Body of pancreas (tissue), 4 donors: ENCODE data around the gene VARS1. TPM values are rescaled to one million over a fixed set of nuclear protein-coding genes. Genes with fewer than 3 reads are reported as not detected.

ENCODE experiments used
- ATAC-seq: fragments of 150-250 bp; one replicate; pipeline ENCODE4 v1.9.1; 2016
- DNase-seq, 4 donors: peaks; one replicate each; pipeline ENCODE4 v3.0.0-alpha.2; 2019
- H3K27ac ChIP-seq, 4 donors: fragments of 200-600 bp; sonication (generic); 1 replicate in 3 of 4; 2 replicates in 1 of 4; pipeline versions ENCODE4 v1.5.1 to v1.6.1; 2016 to 2019; ENCODE audit warnings: mild to moderate bottlenecking in 1 of 4, mixed read lengths in 1 of 4, moderate library complexity in 1 of 4
- H3K27me3 ChIP-seq, 2 donors: fragments of 200-600 bp; sonication (generic); one replicate each; pipeline ENCODE4 v1.6.0; 2016; ENCODE audit warnings: mild to moderate bottlenecking in 1 of 2
- H3K36me3 ChIP-seq, 2 donors: fragments of 200-600 bp; sonication (generic); replicated peaks in 1 of 2; 2 replicates each; pipeline ENCODE4 v1.5.1; 2016; ENCODE audit warnings: low read depth in 2 of 2; ENCODE audit not compliant: insufficient read depth in 1 of 2
- H3K4me1 ChIP-seq: fragments of 200-600 bp; sonication (generic); one replicate; pipeline ENCODE4 v1.6.0; 2016
- H3K4me3 ChIP-seq, 2 donors: fragments of 200-600 bp; sonication (generic); 1 replicate in 1 of 2; 2 replicates in 1 of 2; pipeline ENCODE4 v1.5.1; 2016 to 2019
- H3K9me3 ChIP-seq, 3 donors: fragments of 200-600 bp; sonication (generic); 1 replicate in 2 of 3; 2 replicates in 1 of 3; pipeline ENCODE4 v1.5.1; 2016
- POLR2A ChIP-seq, 3 donors: fragments of 450-650 bp; IDR thresholded peaks; one replicate each; pipeline ENCODE4 v1.6.1; 2016; ENCODE audit warnings: antibody characterized with exemption in 3 of 3, mild to moderate bottlenecking in 2 of 3
- WGBS, 2 donors: methylation state at CpG; one replicate each; pipeline ENCODE4 v1.1.5; 2017; 5-methylcytosine and 5-hydroxymethylcytosine counted together
- intact Hi-C: fragments of 100-400 bp; cut with DNase I; formaldehyde crosslinking; loops from one replicate; pipeline ENCODE4 v1.15.1; 2023
- small RNA-seq: library from RNA; depleted of rRNA; stranded (forward); fragments of <200 nt; gene quantifications from one replicate; pipeline ENCODE3, GENCODE V24; 2016
- total RNA-seq, 2 donors: library from RNA; depleted of rRNA; stranded (reverse); fragments of >200 nt; gene quantifications; one replicate each; pipeline ENCODE4 v1.1.0, GENCODE V29; 2016
- TF ChIP-seq, protein P1 (sequence below), 7 experiments: fragments of 450-650 bp in 4 of 7; fragments of 200-600 bp in 3 of 7; sonication (generic) in 3 of 7; IDR thresholded peaks; one replicate each; pipeline ENCODE4 v1.5.1; 2016 to 2019; ENCODE audit warnings: antibody characterized with exemption in 7 of 7

The VARS1 gene
- total RNA-seq, 2 donors from 2014 or later, result 39.2 to 67.6 TPM

GRCh38 chr6:31749301-31750036 lies 46.1 kb downstream of the VARS1 start:
- Histone ChIP-seq H3K27ac (no peak overlapping the region), H3K9me3 (no peaks in the 10 kb centered on the region), H3K36me3 (no peaks in the 10 kb centered on the region), H3K27me3 (no peaks in the 10 kb centered on the region), H3K4me1 (no peaks in the 10 kb centered on the region), H3K4me3 (no peak overlapping the region)
- 72 to 74% methylated on average over 6 to 8 of the region's 8 CpGs for WGBS, 2 donors
- intact Hi-C loops, result no loop called here
- ATAC-seq (no peak), DNase-seq (no peak)
- TF ChIP-seq, protein P1, sequence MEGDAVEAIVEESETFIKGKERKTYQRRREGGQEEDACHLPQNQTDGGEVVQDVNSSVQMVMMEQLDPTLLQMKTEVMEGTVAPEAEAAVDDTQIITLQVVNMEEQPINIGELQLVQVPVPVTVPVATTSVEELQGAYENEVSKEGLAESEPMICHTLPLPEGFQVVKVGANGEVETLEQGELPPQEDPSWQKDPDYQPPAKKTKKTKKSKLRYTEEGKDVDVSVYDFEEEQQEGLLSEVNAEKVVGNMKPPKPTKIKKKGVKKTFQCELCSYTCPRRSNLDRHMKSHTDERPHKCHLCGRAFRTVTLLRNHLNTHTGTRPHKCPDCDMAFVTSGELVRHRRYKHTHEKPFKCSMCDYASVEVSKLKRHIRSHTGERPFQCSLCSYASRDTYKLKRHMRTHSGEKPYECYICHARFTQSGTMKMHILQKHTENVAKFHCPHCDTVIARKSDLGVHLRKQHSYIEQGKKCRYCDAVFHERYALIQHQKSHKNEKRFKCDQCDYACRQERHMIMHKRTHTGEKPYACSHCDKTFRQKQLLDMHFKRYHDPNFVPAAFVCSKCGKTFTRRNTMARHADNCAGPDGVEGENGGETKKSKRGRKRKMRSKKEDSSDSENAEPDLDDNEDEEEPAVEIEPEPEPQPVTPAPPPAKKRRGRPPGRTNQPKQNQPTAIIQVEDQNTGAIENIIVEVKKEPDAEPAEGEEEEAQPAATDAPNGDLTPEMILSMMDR (IDR thresholded peaks at IDR 0.05), result no peak
- no peak for TF ChIP-seq POLR2A (IDR thresholded peaks at IDR 0.05)

Small RNA genes lying within 50 kb of the gene (small RNA-seq; reads per million reads assigned to genes)
- gene MSH5-SAPCD1 (not detected), gene RF00019 (not detected), gene RNU6-850P (not detected), gene SAPCD1 (not detected), gene SNORD48 (529 reads per million, percentile 98 among the genes with 10 or more reads in this experiment), gene SNORD52 (not detected)

Other genes with a start within 250 kb of the VARS1 start
- gene ATP6V1G2, start 249.1 kb downstream of the VARS1 start, total RNA-seq, result 1 to 10 TPM in 1 of 2 donors, not detected in 1; 1.0 TPM
- gene NFKBIL1, start 248.1 kb downstream of the VARS1 start, total RNA-seq, result 10 to 100 TPM in 1 of 2 donors, 1 to 10 TPM in 1; 5.6 to 27.0 TPM
- not detected for gene LTA, start 223.5 kb downstream of the VARS1 start, total RNA-seq
- gene TNF, start 220.2 kb downstream of the VARS1 start, total RNA-seq, result 1 to 10 TPM in 1 of 2 donors, under 1 TPM in 1; 0.66 to 1.3 TPM
- gene LTB, start 213.3 kb downstream of the VARS1 start, total RNA-seq, result under 1 TPM in 1 of 2 donors, not detected in 1; 0.78 TPM
- 1 to 10 TPM; 2.9 to 6.9 TPM for gene LST1, start 209.5 kb downstream of the VARS1 start, total RNA-seq
- not detected for gene NCR3, start 202.7 kb downstream of the VARS1 start, total RNA-seq
- 1 to 10 TPM; 2.3 to 7.3 TPM for gene AIF1, start 180.5 kb downstream of the VARS1 start, total RNA-seq
- 10 to 100 TPM; 48.8 to 57.4 TPM for gene PRRC2A, start 175.0 kb downstream of the VARS1 start, total RNA-seq
- gene BAG6, start 143.1 kb downstream of the VARS1 start, total RNA-seq, result 100 to 1,000 TPM; 101 to 128 TPM
- gene APOM, start 139.9 kb downstream of the VARS1 start, total RNA-seq, result 1 to 10 TPM in 1 of 2 donors, not detected in 1; 1.6 TPM
- 10 to 100 TPM; 15.8 to 22.1 TPM for gene C6orf47, start 135.0 kb downstream of the VARS1 start, total RNA-seq
- gene GPANK1, start 130.8 kb downstream of the VARS1 start, total RNA-seq, result 10 to 100 TPM in 1 of 2 donors, 1 to 10 TPM in 1; 8.9 to 10.9 TPM
- 100 to 1,000 TPM in 1 of 2 donors, 10 to 100 TPM in 1; 98.2 to 100 TPM for gene CSNK2B, start 129.7 kb downstream of the VARS1 start, total RNA-seq
- 1 to 10 TPM; 6.9 to 8.3 TPM for gene LY6G5B, start 125.8 kb downstream of the VARS1 start, total RNA-seq
- gene LY6G5C, start 114.7 kb downstream of the VARS1 start, total RNA-seq, result 1 to 10 TPM in 1 of 2 donors, not detected in 1; 4.4 TPM
- 10 to 100 TPM; 24.7 to 38.1 TPM for gene ABHD16A, start 92.4 kb downstream of the VARS1 start, total RNA-seq
- gene LY6G6F, start 88.9 kb downstream of the VARS1 start, total RNA-seq, result not detected
- not detected for gene LY6G6D, start 80.4 kb downstream of the VARS1 start, total RNA-seq
- gene LY6G6C, start 74.0 kb downstream of the VARS1 start, total RNA-seq, result not detected
- not detected for gene MPIG6B, start 72.4 kb downstream of the VARS1 start, total RNA-seq
- gene DDAH2, start 66.5 kb downstream of the VARS1 start, total RNA-seq, result 10 to 100 TPM; 23.6 to 40.5 TPM
- 10 to 100 TPM; 68.9 to 92.9 TPM for gene CLIC1, start 59.2 kb downstream of the VARS1 start, total RNA-seq
- 10 to 100 TPM in 1 of 2 donors, 1 to 10 TPM in 1; 6.7 to 12.9 TPM for gene MSH5, start 55.7 kb downstream of the VARS1 start, total RNA-seq
- 1 to 10 TPM; 2.0 to 2.6 TPM for gene SAPCD1, start 33.1 kb downstream of the VARS1 start, total RNA-seq
- gene VWA7, start 18.4 kb downstream of the VARS1 start, total RNA-seq, result 1 to 10 TPM; 4.2 to 6.3 TPM
- 10 to 100 TPM; 21.0 to 22.4 TPM for gene LSM2, start 11.2 kb upstream of the VARS1 start, total RNA-seq
- gene HSPA1L, start 19.5 kb upstream of the VARS1 start, total RNA-seq, result 1 to 10 TPM in 1 of 2 donors, under 1 TPM in 1; 0.33 to 1.0 TPM
- 10 to 100 TPM; 70.9 to 92.1 TPM for gene HSPA1A, start 19.8 kb upstream of the VARS1 start, total RNA-seq
- gene HSPA1B, start 32.0 kb upstream of the VARS1 start, total RNA-seq, result 100 to 1,000 TPM in 1 of 2 donors, 10 to 100 TPM in 1; 87.0 to 131 TPM
- gene NEU1, start 67.1 kb upstream of the VARS1 start, total RNA-seq, result 10 to 100 TPM; 29.3 to 30.6 TPM
- gene SLC44A4, start 83.2 kb upstream of the VARS1 start, total RNA-seq, result 10 to 100 TPM in 1 of 2 donors, 1 to 10 TPM in 1; 7.3 to 19.2 TPM
- gene EHMT2, start 101.9 kb upstream of the VARS1 start, total RNA-seq, result 10 to 100 TPM; 35.8 to 87.7 TPM
- gene ZBTB12, start 106.3 kb upstream of the VARS1 start, total RNA-seq, result 1 to 10 TPM in 1 of 2 donors, not detected in 1; 2.1 TPM
- 1 to 10 TPM; 1.3 TPM for gene C2, start 132.0 kb upstream of the VARS1 start, total RNA-seq
- gene CFB, start 150.3 kb upstream of the VARS1 start, total RNA-seq, result 10 to 100 TPM; 21.0 to 33.9 TPM
- 10 to 100 TPM; 38.9 to 39.9 TPM for gene NELFE, start 163.2 kb upstream of the VARS1 start, total RNA-seq
- 10 to 100 TPM; 30.9 to 52.1 TPM for gene SKIC2, start 163.4 kb upstream of the VARS1 start, total RNA-seq
- 10 to 100 TPM; 16.9 to 26.0 TPM for gene DXO, start 176.4 kb upstream of the VARS1 start, total RNA-seq
- gene C4A, start 186.3 kb upstream of the VARS1 start, total RNA-seq, result 10 to 100 TPM; 60.3 to 65.9 TPM
- gene C4B, start 219.0 kb upstream of the VARS1 start, total RNA-seq, result 10 to 100 TPM; 57.7 to 77.3 TPM
- under 1 TPM in 1 of 2 donors, not detected in 1; 0.52 TPM for gene CYP21A2, start 242.7 kb upstream of the VARS1 start, total RNA-seq